ENCODE measurements around the gene PRKCQ.

The PRKCQ gene

DNA sequence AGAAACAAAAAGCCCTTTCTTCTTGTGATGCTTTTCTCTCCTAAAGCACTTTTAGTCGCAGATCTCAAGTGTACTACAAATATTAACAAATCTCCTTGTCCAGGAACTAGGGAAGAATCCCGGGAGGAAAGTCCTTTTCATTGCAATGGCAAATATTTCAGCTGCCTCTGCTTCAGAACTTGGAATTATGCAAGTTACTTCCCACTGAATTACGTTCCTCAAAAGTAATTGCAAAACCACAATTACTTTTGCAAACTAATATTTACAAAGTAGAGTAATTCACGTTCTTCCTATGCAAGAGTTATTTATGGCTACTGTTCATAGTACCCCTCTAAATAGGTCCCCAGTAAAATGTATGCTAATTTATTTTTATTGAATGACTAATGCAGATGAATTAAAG is 14.5 kb downstream of the PRKCQ start:
- no peak for DNase-seq

- no peak for DNase-seq
Observed at GRCh38 chr10:6564367-6564766, 15.7 kb downstream of the PRKCQ start.

GRCh38 chr10:6563731-6564130 is 16.3 kb downstream of the PRKCQ start:
- DNase-seq: no peak

DNA sequence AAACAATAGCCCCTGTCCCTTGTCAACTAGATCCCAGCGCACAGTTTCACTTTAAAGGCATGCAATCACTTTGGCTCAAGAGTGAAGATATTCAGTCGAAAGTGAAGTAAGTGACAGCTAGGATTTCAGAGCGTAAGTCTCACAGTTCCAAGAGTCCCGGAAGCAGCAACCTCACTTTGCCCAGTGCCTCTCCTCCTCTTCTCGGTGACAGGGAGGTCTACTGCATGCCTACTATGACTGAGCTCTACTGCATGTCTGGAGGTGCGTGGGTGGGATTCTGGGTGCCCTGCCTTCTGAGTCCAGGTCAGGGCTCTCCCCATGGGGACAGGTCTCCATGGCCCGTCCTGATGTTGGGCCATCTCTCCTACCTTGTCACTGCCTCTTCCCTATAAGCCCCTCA is 17.0 kb downstream of the PRKCQ start:
- peak in 2 of 6 experiments; percentile 11 to 13 for DNase-seq

GRCh38 chr10:6562221-6562620 is 17.9 kb downstream of the PRKCQ start:
- no peak for DNase-seq

- no peak for DNase-seq
Observed at GRCh38 chr10:6561552-6561951, 18.5 kb downstream of the PRKCQ start.

DNA sequence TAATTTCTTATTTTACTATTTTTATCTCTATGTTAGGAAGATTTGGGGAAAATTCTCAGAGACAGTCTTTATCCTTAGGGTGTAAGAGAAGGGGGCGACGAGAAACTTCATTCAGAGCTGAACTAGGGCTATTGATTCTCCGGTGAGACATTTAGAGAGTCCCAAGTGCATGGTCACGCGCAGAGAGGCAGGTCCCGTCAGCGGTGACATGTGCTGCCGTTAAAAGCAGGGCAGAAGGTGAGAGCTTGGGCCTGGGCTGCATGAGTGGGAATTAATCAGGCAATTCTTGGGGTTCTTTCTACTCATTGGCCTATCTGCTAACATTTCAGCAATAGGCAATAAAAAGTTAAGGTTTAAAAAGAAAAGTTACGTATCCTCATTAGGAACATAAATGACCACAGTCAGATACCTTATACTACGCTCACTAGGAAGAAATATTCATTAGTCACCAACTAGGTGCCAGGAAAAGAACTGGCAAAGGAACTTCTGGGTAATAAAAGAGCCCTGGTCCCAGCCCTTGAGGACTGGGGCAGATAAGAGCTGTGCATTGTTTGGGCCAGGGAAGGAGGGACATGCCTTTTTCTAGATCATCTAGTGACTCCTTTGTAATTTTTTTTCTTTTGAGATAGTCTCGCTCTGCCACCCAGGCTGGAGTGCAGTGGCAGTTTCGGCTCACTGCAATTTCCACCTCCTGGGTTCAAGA is 21.2 kb downstream of the PRKCQ start:
- DNase-seq: no peak

DNA sequence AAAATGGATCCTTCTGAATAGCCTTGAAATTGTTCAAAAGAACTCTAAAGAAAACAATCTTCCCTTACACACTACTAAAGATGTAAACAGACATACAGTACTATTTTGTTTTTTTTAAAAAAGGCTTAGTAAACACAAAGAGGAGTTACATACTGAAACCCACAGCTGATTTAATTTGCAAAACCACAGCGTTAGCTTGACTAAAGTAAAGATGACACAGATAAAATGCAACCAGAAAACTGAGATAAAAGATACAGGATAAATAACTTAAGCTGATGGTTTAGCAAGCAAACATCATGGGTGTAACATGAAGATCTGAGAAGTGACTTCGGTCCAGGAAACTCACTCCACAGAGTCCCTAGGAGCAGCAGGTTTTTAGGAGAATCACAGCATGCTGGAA is 21.8 kb downstream of the PRKCQ start:
- DNase-seq: peak in 2 of 6 experiments; percentile 21 to 38

GRCh38 chr10:6553937-6554336 is 26.1 kb downstream of the PRKCQ start:
- DNase-seq: no peak

- DNase-seq: peak in 5 of 6 experiments; percentile 22 to 77 (median 52)
Observed at GRCh38 chr10:6543431-6544005, 36.6 kb downstream of the PRKCQ start.

- peak; percentile 43 to 79 (median 68) for DNase-seq
Observed at GRCh38 chr10:6542999-6543430, 37.1 kb downstream of the PRKCQ start.

GRCh38 chr10:6539833-6540232 is 40.2 kb downstream of the PRKCQ start:
- DNase-seq: no peak

DNA sequence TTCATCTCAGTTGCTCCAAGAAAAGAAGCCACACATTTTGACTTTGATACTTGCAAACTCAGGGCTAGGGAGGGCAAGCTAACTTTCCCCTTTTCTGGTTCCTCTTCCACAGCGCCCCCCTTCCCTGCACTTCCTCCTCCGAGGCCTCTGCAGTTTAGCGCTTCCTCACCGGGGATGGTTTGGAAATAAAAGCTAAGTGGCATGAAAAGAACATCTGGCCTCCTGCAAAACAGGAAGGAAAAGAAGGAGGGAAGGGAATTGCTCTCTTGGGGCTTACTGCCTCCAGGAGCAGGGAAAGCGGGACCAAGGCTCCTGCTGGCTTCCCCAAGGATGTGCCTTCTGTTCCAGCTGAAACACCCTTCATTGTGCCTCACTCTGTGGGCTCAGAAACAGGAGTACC is 42.3 kb downstream of the PRKCQ start:
- no peak for DNase-seq

DNA sequence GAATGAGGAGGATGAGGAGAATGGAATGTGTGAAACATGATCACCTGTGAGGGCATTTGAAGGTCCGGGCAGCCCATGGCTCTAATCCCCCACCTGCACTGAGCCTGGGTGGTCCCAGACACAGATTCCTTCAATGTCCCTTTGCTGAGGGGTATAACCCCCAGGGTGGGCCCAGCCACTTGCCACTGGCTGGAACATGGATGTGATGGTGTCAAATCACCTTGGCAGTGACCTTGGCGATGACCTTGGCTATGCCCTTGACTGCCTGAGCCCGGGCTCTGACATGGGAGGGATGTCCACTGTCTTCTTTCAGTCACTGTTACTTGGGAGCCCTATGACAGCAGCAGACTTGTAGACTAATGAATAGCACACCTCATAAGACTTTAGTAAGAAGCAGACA is 44.0 kb downstream of the PRKCQ start:
- DNase-seq: no peak

DNA sequence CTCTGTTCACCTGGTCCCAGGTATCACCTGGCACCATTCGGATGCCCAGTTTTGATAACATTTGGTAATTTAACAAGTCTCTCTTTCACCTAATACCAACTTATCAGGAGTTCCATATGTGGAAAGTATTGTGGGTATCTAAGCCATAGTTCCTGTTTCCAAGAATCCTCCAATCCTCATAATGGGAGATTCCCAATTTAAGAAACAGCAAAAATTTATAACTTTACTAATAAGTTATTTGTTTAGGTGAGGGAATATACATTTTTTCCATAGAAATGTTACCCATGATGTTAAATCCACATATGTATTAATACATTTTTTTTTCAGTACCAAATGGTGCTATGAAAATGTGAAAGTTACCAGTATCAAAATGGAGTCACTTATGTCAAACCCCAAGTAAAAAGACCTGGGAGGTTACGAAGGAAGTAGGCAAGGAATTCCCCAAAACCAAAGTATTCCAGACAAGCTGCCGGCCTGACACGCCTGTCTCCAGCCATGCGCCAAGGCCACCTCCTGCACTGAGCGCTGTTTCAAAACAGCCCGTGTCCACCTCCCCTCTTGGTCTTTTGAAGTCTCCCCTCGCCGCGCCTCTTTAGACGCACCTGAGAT is 44.8 kb downstream of the PRKCQ start:
- no peak for DNase-seq

GRCh38 chr10:6532321-6532720 is 47.8 kb downstream of the PRKCQ start:
- no peak for DNase-seq

- no peak for DNase-seq
Observed at GRCh38 chr10:6530966-6531365, 49.1 kb downstream of the PRKCQ start.

DNA sequence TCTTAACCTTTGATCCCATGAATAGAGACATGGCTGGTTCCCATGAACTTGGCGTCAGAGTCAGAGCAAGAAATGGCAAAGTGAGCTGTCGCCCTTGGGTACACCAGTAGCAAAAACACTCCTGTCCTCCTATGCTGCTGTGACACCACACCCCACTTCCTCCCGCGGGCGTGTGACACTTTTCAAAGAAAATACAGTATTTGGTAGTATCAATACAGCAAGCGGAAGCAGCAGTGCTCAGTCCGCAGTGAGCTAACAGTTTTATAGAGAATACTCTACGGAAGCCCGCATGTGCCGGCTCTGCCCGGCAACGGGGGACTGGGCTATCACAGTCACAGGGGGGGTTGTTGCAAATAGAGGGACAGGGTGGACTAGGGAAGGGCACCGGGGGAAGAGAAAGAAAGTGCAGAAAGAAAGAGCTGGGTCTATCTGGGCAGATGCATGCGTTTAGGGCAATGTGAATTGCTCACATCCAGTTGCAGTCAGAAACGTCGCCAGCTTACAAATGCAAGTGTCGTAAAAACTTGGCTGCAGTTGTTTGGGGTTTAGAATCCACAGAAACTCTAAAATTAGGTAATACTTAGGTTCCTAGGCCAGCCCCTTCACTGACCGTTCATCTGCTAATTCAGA is 49.8 kb downstream of the PRKCQ start:
- DNase-seq: peak; percentile 47 to 85 (median 73)

- DNase-seq: no peak
Observed at GRCh38 chr10:6528198-6528950, 51.7 kb downstream of the PRKCQ start.

- no peak for DNase-seq
Observed at GRCh38 chr10:6525599-6526165, 54.4 kb downstream of the PRKCQ start.

GRCh38 chr10:6522230-6522629 is 57.8 kb downstream of the PRKCQ start:
- no peak for DNase-seq

GRCh38 chr10:6520138-6520537 is 59.9 kb downstream of the PRKCQ start:
- DNase-seq: no peak

Measured in stimulated activated naive CD4-positive, alpha-beta T cell (primary cell).